ENCODE measurements around the gene SI.
"Not testable (repeated sequence)": the region's sequence is repeated elsewhere in the genome, so short reads cannot be mapped to it uniquely, and the experiment has no call there.

The SI gene

DNA sequence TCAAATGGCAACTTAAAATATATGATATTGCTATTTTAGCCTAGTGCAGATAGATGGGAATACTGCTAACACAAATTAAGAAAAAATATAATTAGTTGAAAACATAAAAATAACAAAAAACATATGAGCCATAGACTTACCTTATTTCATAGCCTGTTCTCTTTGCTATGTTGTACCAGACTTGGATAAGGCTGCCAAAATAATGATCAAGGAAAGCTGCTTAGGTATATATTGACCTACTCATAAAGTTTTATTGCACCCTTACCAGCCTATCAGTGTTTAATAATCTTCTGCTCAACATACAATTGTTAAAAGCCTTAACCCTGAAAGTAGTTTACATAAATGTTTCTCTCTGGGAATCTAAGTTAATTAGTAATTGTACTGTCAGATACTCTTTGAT is at the start of gene SI:
Gene SI, minus strand, starts transcription at position 204 of the 400 bp plus-strand sequence. CDS start 2,484 bp downstream, outside the sequence.
- DNase-seq (ENCODE audit: low read depth in 3 of 3) = no peak

DNA sequence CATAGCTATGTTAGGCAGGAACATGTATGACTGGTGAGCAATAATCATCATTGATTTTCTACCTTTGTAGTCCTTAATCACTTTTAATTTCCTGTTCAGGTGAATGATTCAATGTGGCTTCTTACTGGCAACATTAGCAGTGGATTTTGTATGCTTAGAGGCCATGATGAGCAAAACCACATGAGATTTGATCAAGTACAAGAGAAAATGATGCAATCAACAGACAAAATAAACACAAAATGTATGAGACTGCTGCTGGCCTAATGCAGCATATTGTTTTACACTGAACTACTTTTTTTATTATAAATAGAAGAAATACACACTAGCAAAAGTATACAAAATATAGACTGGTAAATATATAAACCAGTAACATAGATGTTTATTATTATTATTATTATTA is 47.5 kb upstream of the SI start:
- DNase-seq (ENCODE audit: low read depth in 3 of 3) = no peak

DNA sequence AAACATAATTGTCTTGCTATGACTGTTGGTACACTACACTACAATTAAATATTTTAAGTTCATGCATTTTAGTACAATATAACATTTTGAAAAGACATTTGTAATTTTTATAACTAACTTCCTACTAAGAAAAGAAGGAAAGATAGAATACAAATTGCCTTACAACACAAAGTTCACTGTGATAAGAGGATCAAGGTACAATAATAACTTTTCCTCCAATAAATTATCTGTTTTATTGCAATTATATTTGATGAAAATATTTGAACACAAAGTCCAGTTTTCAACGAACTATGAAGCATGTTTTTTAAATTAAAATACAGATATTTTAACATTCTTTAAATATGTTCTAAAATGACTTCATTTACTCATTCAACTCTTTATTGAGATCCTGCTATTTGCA is 33.1 kb upstream of the SI start:
- no peak for DNase-seq (ENCODE audit: low read depth in 3 of 3)

DNA sequence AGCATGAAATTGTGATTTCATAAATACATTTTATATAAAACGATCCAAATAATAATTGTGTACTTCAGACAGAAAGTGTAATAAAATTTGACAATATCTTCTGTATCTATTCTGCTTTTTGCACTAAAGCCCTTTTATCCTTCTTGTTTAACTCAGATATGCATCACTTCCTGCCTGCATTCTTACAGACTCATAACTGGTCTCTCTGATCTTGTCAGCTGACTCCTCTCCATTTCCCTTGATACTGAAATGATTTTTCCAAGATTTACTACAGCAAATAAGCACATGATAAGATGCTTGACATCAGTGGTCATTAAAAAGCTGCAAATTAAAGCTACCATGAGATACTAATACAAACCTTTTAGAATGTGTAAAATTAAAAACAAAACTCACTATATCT is 25.3 kb upstream of the SI start:
- no peak for DNase-seq (ENCODE audit: low read depth in 3 of 3)

DNA sequence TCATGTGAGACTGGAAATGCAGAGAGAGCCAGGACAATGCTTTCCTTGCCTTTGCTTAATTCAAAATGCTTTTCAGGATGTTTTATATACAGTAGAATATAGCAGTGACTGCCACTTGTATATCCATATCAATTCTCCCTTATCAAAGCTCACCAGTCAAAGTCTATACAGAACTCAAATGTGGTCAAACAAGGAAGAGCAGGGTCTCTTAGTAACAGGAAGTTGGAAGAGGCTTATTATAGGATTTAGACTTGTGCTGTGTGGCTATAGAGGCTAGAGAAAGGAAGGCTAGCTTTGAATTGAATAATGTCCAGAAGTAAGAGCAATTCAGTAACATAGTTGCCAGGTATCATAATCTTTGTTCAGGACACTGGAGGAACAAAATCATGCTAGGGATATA is 4.4 kb upstream of the SI start:
- no peak for DNase-seq (ENCODE audit: low read depth in 3 of 3)

DNA sequence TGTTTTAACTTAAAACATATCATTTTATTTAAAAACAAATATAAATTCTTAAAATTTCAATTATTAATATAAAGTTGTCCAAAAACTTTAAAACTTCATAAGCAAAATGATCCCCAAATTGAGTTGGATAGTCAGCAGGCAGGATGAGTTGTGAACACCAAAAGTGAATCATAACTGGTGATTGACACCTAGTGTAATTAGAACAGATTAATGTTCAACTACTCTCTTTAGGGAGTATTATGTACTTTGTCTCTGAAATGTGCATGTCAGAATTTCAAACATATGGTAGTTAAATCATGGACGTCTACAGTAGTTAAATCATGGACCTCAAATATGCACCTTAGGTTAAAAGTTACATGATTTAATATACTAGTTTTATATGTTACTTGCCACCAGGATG is 2.9 kb upstream of the SI start:
- DNase-seq (ENCODE audit: low read depth in 3 of 3) = no peak

DNA sequence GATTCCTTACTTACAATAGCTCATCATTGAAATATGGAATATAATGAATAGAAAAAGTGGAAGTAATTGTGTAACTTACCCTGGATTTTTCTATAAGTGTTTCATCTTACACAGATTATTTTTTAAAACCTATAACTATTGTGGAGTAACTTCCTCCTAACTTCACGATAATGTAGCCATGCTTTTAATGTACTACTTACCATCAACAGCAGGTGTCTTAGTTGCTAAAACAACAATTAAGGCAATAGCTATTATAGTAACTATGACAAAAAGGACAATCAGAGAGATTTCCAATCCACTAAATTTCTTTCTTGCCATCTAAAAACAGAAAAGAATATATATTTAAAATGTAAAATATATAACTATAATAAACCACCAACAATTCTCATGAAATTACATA is 2.6 kb downstream of the SI start:
- DNase-seq (ENCODE audit: low read depth in 3 of 3) = no peak

DNA sequence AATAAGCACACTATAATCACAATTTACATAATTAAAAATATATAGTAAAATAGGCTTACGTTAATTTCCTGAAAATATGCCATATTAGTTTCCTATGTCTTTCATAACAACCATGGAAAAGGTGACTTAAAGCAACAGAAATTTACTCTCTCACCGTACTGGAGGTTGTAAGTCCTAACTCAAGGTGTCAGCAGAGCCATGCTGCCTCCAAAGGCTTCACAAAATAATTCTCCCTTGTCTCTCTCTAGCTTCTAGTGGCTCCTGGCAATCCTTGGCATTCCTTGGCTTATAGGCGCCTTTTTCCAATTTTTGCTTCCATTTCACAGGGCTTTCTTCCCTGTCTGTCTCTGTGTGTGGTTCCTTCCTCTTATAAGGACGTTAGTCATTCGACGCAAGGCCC is 7.6 kb downstream of the SI start:
- DNase-seq (ENCODE audit: low read depth in 3 of 3) = no peak

DNA sequence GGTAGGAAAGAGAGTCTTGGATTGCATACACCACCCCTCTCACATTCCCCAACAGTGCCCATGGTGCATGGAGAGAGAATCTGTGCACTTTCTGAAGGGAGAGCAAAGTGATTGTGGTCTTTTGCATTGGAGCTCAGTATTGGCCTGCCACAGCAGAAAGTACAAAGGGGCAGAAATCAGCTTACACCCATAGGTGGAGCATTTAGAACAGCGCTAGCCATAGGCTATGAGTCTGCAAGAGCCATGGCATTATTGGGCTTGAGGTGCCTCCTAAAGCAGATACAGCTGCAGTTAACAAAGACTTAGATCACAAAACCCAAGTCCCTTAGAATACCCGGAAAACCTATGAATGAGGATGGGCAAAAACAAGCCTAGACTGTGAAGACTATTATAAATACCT is 21.8 kb downstream of the SI start:
- DNase-seq (ENCODE audit: low read depth in 3 of 3) = no peak

DNA sequence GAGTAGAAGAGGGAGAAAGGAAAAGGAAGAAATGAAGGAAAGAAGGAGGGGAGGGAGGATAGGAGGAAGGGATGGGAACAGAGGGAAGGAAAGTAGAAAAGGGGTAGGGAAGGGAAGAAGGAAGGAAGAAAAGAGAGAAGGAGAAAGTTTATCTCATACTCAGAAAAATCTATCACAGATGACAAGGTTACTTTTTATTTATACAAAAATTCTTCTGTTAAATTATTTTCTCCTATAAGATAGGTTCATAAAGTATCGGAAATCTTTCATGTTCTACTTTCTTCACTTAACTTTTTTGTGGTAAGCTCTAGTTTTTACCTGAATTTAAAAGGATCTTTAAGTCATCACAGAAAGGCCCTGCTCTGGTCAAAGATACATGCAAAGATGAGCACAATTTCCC is 38.1 kb downstream of the SI start:
- no peak for DNase-seq (ENCODE audit: low read depth in 3 of 3)

DNA sequence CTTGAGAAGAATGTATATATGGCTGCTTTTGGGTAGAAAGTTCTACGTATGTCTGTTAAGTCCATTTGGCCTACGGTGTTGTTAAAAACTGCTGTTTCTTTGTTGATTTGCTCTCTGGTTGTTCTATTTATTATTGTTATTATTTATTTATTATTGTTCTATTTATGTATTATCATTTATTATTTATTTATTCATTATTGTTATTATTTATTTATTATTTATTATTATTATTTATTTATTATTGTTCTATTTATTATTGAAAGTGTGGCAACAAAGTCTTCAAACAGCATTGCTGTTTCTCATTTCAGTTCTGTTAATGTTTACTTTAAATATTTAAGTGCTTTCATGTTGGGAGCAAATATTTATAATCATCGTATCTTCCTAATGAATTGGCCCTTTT is 66.7 kb downstream of the SI start:
- no peak for DNase-seq (ENCODE audit: low read depth in 3 of 3)

DNA sequence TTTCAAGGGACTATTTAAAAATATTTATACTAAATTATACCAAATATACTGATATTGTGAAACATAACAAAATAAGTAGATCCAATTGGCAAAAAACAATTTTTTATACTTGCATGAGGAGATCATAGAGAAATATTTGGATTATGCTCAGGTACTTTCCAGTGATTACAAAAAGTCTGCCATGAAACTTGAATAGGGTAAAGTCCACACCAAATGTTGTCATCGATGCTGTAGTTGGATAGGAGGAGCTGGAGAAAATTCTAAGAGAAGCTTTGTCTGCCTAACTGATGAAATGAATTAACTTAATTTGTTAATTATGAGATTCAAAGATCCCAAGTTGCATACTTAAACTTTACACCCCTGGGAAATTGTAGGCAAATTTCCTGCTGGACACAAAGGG is 93.3 kb downstream of the SI start:
- no peak for DNase-seq (ENCODE audit: low read depth in 3 of 3)

DNA sequence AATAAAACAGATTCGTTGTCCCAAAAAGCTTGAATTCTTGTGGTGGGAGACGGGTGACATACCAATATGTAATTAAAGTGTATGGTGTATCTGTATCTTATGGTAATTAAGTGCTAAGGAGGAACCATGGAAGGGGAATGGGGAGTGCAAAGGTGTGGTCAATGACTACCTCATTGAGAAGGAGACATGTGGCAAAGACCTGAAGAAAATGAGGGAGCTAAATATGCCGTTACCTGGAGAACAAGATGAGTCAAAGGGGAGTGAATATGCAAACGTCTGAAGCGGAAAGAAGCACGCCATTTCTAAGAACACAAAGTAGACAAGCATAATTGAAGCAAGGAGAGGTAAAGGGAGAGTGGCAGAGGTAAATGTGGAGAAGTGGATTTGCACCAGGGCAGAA is 115.7 kb downstream of the SI start:
- DNase-seq (ENCODE audit: low read depth in 3 of 3) = no peak

DNA sequence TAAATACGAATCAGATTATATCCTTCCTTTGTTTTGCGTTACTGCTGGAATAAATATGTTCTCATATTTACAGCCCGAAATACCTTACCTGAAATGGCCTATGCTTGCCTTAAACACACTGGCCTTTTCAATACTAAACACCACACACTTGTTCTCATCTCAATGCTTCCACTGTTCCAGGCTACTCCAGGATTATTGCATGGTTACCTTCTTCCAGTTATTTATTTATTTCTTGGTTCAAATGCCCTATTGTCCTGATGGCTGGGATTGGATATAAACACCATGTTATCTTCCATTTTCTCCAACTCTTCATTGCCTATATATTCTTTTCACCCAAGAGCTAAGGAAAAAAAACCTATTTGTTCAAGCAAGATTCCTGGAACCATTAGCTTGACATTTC is 125.3 kb downstream of the SI start:
- DNase-seq (ENCODE audit: low read depth in 3 of 3) = no peak

DNA sequence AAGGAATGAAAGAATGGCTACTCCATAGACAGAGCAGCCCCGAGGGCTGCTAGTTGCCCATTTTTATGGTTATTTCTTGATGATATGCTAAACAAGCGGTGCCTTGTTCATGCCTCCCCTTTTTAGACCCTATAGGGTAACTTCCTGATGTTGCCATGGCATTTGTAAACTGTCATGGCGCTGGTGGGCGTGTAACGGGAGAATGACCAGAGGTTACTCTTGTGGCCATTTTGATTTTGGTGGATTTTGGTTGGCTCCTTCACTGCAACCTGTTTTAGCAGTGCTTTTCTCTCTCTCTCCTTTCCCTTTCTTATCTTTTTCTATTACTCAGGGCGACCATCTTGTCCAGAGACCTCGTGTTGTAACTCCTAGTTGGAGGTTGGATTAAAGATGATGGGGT is 126.9 kb downstream of the SI start:
- DNase-seq (ENCODE audit: low read depth in 3 of 3) = not testable (repeated sequence)

DNA sequence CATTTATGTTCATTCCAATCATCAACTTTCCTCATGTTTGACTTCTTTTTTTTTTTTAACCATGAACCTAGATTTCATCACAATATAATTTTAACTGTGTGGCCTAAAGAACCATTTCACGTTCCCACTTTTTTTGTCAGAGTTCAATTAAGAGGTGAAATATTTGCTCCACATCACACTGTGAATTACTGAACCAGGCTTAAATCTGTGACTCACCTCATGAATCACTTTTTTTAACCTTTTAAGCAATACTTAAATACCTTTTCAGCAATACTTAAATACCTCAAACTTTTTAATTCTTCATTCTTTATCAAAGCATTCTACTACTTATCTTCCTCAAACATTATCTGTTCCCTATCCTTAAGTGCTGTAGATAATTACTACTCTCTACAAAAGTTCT is 137.6 kb downstream of the SI start:
- DNase-seq (ENCODE audit: low read depth in 3 of 3) = no peak

DNA sequence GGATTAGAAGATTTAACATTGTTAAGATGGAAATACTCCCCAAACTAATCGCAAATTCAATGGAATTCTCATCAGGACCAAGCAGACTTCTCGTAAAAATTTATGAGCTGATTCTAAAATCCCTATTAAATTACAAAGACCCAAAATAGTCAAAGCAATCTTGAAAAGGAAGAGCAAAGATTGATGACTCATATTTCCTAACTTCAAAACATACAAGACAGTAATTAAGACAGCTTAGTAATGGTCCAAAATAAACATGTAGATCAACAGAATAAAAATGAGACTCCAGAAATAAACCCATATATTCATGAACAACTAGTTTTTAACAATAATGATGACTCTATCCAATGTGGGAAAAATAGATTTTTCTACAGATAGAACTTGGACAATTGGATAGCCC is 148.7 kb downstream of the SI start:
- no peak for DNase-seq (ENCODE audit: low read depth in 3 of 3)

All from stimulated activated CD4-positive, alpha-beta T cell treated with anti-CD3 and anti-CD28 coated beads, TNF-alpha, amount 100 ng/mL, for 24 hours (primary cell).